ENCODE results near the gene NTM. TPM values are rescaled to one million over a fixed set of nuclear protein-coding genes. Genes with fewer than 3 reads are reported as not detected.

Gene NTM
- total and polyA plus RNA-seq, 2 experiments from 2014 or later: 2.2 to 4.9 TPM

GRCh38 chr11:132036746-132037466 is 666.5 kb downstream of the NTM start:
- WGBS (ENCODE audit: low lambda C conversion rate, missing lambda C conversion rate): 77% methylated on average over 4 of the region's 4 CpGs
- no peaks in the 10 kb centered on the region for H3K79me2 ChIP-seq
- no peaks in the 10 kb centered on the region for H3K36me3 ChIP-seq (replicated peaks; ENCODE audit: insufficient read depth, low read depth)
- H3K4me2 ChIP-seq: no peak overlapping the region
- no peak for DNase-seq (ENCODE audit: low spot score)
- H4K20me1 ChIP-seq (ENCODE audit: insufficient read depth, poor library complexity, severe bottlenecking): no peaks in the 10 kb centered on the region
- no peaks in the 10 kb centered on the region for H3K4me1 ChIP-seq (ENCODE audit: insufficient read depth)
- no peak overlapping the region for H3K4me3 ChIP-seq
- no peak for TF ChIP-seq EZH2 (IDR thresholded peaks at IDR 0.05; ENCODE audit: borderline replicate concordance)
- TF ChIP-seq CTCF (IDR thresholded peaks at IDR 0.05; ENCODE audit: poor library complexity): no peak
- TF ChIP-seq EZH2phosphoT487 (IDR thresholded peaks at IDR 0.05; ENCODE audit: low read depth, severe bottlenecking, unreplicated experiment): no peak
- no peak overlapping the region for H3K27ac ChIP-seq
- peaks cover 29% of the 10 kb centered on the region for H3K27me3 ChIP-seq
- no peaks in the 10 kb centered on the region for H3K9me3 ChIP-seq (ENCODE audit: low read depth)
- no peak overlapping the region for H2AFZ ChIP-seq
- H3K9me2 ChIP-seq (replicated peaks; ENCODE audit: insufficient read depth): no peaks in the 10 kb centered on the region

- 88% methylated on average over 3 of the region's 3 CpGs for WGBS (ENCODE audit: low lambda C conversion rate, missing lambda C conversion rate)
- Histone ChIP-seq H3K27ac (no peak overlapping the region), H3K4me1 (ENCODE audit: insufficient read depth) (no peaks in the 10 kb centered on the region), H4K20me1 (ENCODE audit: insufficient read depth, poor library complexity, severe bottlenecking) (no peaks in the 10 kb centered on the region), H3K9me2 (replicated peaks; ENCODE audit: insufficient read depth) (no peaks in the 10 kb centered on the region), H3K27me3 (peaks cover 29% of the 10 kb centered on the region), H3K9me3 (ENCODE audit: low read depth) (no peaks in the 10 kb centered on the region), H3K4me2 (no peak overlapping the region), H2AFZ (no peak overlapping the region), H3K79me2 (no peaks in the 10 kb centered on the region), H3K4me3 (no peak overlapping the region), H3K36me3 (replicated peaks; ENCODE audit: insufficient read depth, low read depth) (no peaks in the 10 kb centered on the region)
- no peak for DNase-seq (ENCODE audit: low spot score)
- TF ChIP-seq EZH2phosphoT487 (IDR thresholded peaks at IDR 0.05; ENCODE audit: low read depth, severe bottlenecking, unreplicated experiment) (no peak), EZH2 (IDR thresholded peaks at IDR 0.05; ENCODE audit: borderline replicate concordance) (no peak), CTCF (IDR thresholded peaks at IDR 0.05; ENCODE audit: poor library complexity) (no peak)
These were observed 667.0 kb downstream of the NTM start for GRCh38 chr11:132037467-132037862.

- H2AFZ ChIP-seq: no peak overlapping the region
- H3K4me3 ChIP-seq: no peak overlapping the region
- no peaks in the 10 kb centered on the region for H3K4me1 ChIP-seq (ENCODE audit: insufficient read depth)
- 83% methylated on average over 4 of the region's 4 CpGs for WGBS (ENCODE audit: low lambda C conversion rate, missing lambda C conversion rate)
- H3K9me3 ChIP-seq (ENCODE audit: low read depth): no peaks in the 10 kb centered on the region
- H3K36me3 ChIP-seq (replicated peaks; ENCODE audit: insufficient read depth, low read depth): no peaks in the 10 kb centered on the region
- H3K79me2 ChIP-seq: no peaks in the 10 kb centered on the region
- DNase-seq (ENCODE audit: low spot score): no peak
- H3K27me3 ChIP-seq: peaks cover 29% of the 10 kb centered on the region
- no peaks in the 10 kb centered on the region for H3K9me2 ChIP-seq (replicated peaks; ENCODE audit: insufficient read depth)
- TF ChIP-seq EZH2phosphoT487 (IDR thresholded peaks at IDR 0.05; ENCODE audit: low read depth, severe bottlenecking, unreplicated experiment) (no peak), CTCF (IDR thresholded peaks at IDR 0.05; ENCODE audit: poor library complexity) (no peak), EZH2 (IDR thresholded peaks at IDR 0.05; ENCODE audit: borderline replicate concordance) (no peak)
- no peak overlapping the region for H3K4me2 ChIP-seq
- no peak overlapping the region for H3K27ac ChIP-seq
- H4K20me1 ChIP-seq (ENCODE audit: insufficient read depth, poor library complexity, severe bottlenecking): no peaks in the 10 kb centered on the region
These were observed 667.5 kb downstream of the NTM start for GRCh38 chr11:132037956-132038355.

Data from hepatocyte (in vitro differentiated cells).